H1 (cell line): ENCODE data around the gene UBASH3B. TPM values are rescaled to one million over a fixed set of nuclear protein-coding genes. Genes with fewer than 3 reads are reported as not detected.

ENCODE experiments used
- CTCF ChIA-PET: fragments of 300-600 bp; sonication (Branson Sonifier 250); formaldehyde crosslinking; loops from one replicate; lab custom pipeline; 2021; ENCODE audit not compliant: partially characterized antibody; lab: Charles Lee
- POLR2A ChIA-PET: fragments of 300-600 bp; sonication (Branson Sonifier 250); formaldehyde crosslinking; loops from one replicate; lab custom pipeline; 2021; ENCODE audit warnings: inconsistent platforms; ENCODE audit not compliant: partially characterized antibody; lab: Charles Lee
- DNase-seq, 2 experiments: peaks; one replicate each; pipeline versions ENCODE4 v3.0.0 to v3.0.0-alpha.2; 2010 to 2022; ENCODE audit warnings: low spot score in 2 of 2, low read depth in 1 of 2, mixed read lengths in 1 of 2
- FAIRE-seq: peaks from 2 replicates; lab custom pipeline; 2011; peaks lifted over from hg19 to GRCh38; lab: Jason Lieb, UNC
- H2AFZ ChIP-seq: 2 replicates; pipeline ENCODE4 v1.8.1; 2012; ENCODE audit warnings: low read length, inconsistent platforms
- H2AK5ac ChIP-seq: 2 replicates; pipeline ENCODE4 v1.6.1; 2013; ENCODE audit warnings: low read depth, low read length
- H2BK120ac ChIP-seq: replicated peaks from 2 replicates; pipeline ENCODE3; 2013; ENCODE audit warnings: low read depth, low read length, inconsistent platforms
- H2BK12ac ChIP-seq: 2 replicates; pipeline ENCODE4 v1.6.1; 2013; ENCODE audit warnings: low read depth, low read length
- H2BK15ac ChIP-seq: 2 replicates; pipeline ENCODE4 v1.6.1; 2013; ENCODE audit warnings: low read length
- H2BK20ac ChIP-seq: 2 replicates; pipeline ENCODE4 v1.6.1; 2013; ENCODE audit warnings: low read length
- H2BK5ac ChIP-seq: 2 replicates; pipeline ENCODE4 v1.6.1; 2013; ENCODE audit warnings: low read depth, low read length
- H3K14ac ChIP-seq: 2 replicates; pipeline ENCODE4 v1.6.1; 2013; ENCODE audit warnings: inconsistent platforms; ENCODE audit not compliant: insufficient read length
- H3K18ac ChIP-seq: 2 replicates; pipeline ENCODE4 v1.6.1; 2013; ENCODE audit warnings: low read length; ENCODE audit errors: extremely low read depth
- H3K23ac ChIP-seq: 2 replicates; pipeline ENCODE4 v1.6.1; 2013; ENCODE audit warnings: inconsistent platforms; ENCODE audit not compliant: insufficient read length
- H3K23me2 ChIP-seq: 2 replicates; pipeline ENCODE4 v1.6.1; 2013; ENCODE audit warnings: low read depth, low read length
- H3K27ac ChIP-seq: 2 replicates; pipeline ENCODE4 v1.6.1; 2011; ENCODE audit warnings: low read depth, low read length, inconsistent platforms
- H3K27me3 ChIP-seq, 4 experiments: replicated peaks in 1 of 4; 1 replicate in 1 of 4; 2 replicates in 3 of 4; pipeline versions ENCODE4 v1.6.1 to v1.8.1; 2011 to 2013; ENCODE audit warnings: low read length in 3 of 4, mild to moderate bottlenecking in 3 of 4, inconsistent platforms in 2 of 4, mixed read lengths in 2 of 4, moderate library complexity in 1 of 4; ENCODE audit not compliant: control insufficient read depth in 3 of 4, insufficient read depth in 3 of 4; ENCODE audit errors: extremely low read depth in 1 of 4
- H3K36me3 ChIP-seq, 4 experiments: 2 replicates each; pipeline versions ENCODE4 v1.6.1 to v1.8.1; 2011 to 2013; ENCODE audit warnings: mild to moderate bottlenecking in 4 of 4, low read length in 3 of 4, moderate library complexity in 2 of 4, control low read depth in 1 of 4, inconsistent platforms in 1 of 4; ENCODE audit not compliant: insufficient read depth in 4 of 4, control insufficient read depth in 2 of 4
- H3K4ac ChIP-seq: replicated peaks from 2 replicates; pipeline ENCODE3; 2013; ENCODE audit warnings: low read length, low read depth, mixed read lengths, inconsistent platforms; ENCODE audit not compliant: insufficient read length
- H3K4me1 ChIP-seq, 4 experiments: replicated peaks in 1 of 4; 1 replicate in 1 of 4; 2 replicates in 3 of 4; pipeline versions ENCODE4 v1.6.1 to v1.8.1; 2011 to 2013; ENCODE audit warnings: low read length in 3 of 4, inconsistent platforms in 2 of 4, mixed read lengths in 1 of 4; ENCODE audit not compliant: insufficient read depth in 4 of 4, control insufficient read depth in 3 of 4
- H3K4me2 ChIP-seq, 2 experiments: 2 replicates each; pipeline versions ENCODE4 v1.6.1 to v1.8.1; 2011 to 2013; ENCODE audit warnings: low read depth in 2 of 2, low read length in 2 of 2, control low read depth in 1 of 2, inconsistent platforms in 1 of 2, mild to moderate bottlenecking in 1 of 2; ENCODE audit not compliant: insufficient read depth in 1 of 2
- H3K4me3 ChIP-seq, 4 experiments: fragments of 200-600, 300-600 bp in 1 of 4; sonication (generic), shearing (Covaris generic), sonication (Bioruptor Twin) in 1 of 4; 2 replicates each; pipeline versions ENCODE4 v1.5.1 to v1.8.1; 2011 to 2016; ENCODE audit warnings: low read length in 4 of 4, low read depth in 3 of 4, control low read depth in 2 of 4, inconsistent platforms in 2 of 4, mild to moderate bottlenecking in 2 of 4, mixed read lengths in 1 of 4, moderate library complexity in 1 of 4; ENCODE audit not compliant: insufficient read depth in 2 of 4; ENCODE audit errors: extremely low read depth in 1 of 4
- H3K56ac ChIP-seq: replicated peaks from 2 replicates; pipeline ENCODE3; 2013; ENCODE audit warnings: low read depth, mild to moderate bottlenecking, mixed read lengths, low read length, inconsistent platforms; ENCODE audit not compliant: insufficient read length
- H3K79me1 ChIP-seq: 2 replicates; pipeline ENCODE4 v1.6.1; 2013; ENCODE audit warnings: low read depth, low read length, control low read depth
- H3K79me2 ChIP-seq, 2 experiments: 2 replicates each; pipeline versions ENCODE4 v1.6.1 to v1.8.1; 2012 to 2013; ENCODE audit warnings: low read length in 2 of 2, mild to moderate bottlenecking in 2 of 2, inconsistent platforms in 1 of 2; ENCODE audit not compliant: insufficient read depth in 2 of 2, control insufficient read depth in 1 of 2
- H3K9ac ChIP-seq, 4 experiments: replicated peaks in 1 of 4; 1 replicate in 1 of 4; 2 replicates in 3 of 4; pipeline versions ENCODE4 v1.6.1 to v1.8.1; 2011 to 2013; ENCODE audit warnings: low read depth in 3 of 4, low read length in 3 of 4, control low read depth in 2 of 4, mild to moderate bottlenecking in 2 of 4, moderate library complexity in 2 of 4, inconsistent platforms in 1 of 4; ENCODE audit errors: extremely low read depth in 1 of 4
- H3K9me3 ChIP-seq, 2 experiments: 2 replicates each; pipeline versions ENCODE4 v1.6.1 to v1.8.1; 2012 to 2013; ENCODE audit warnings: mild to moderate bottlenecking in 2 of 2, moderate library complexity in 2 of 2, control low read depth in 1 of 2, inconsistent platforms in 1 of 2, low read depth in 1 of 2, low read length in 1 of 2, mixed read lengths in 1 of 2; ENCODE audit not compliant: insufficient read depth in 2 of 2
- H4K20me1 ChIP-seq, 2 experiments: replicated peaks in 1 of 2; 2 replicates each; pipeline versions ENCODE3 to v1.8.1; 2011 to 2013; ENCODE audit warnings: inconsistent platforms in 2 of 2, low read length in 2 of 2, mild to moderate bottlenecking in 1 of 2; ENCODE audit not compliant: insufficient read depth in 2 of 2, control insufficient read depth in 1 of 2
- H4K5ac ChIP-seq: 2 replicates; pipeline ENCODE4 v1.6.1; 2013; ENCODE audit warnings: low read length, low read depth, mixed read lengths, inconsistent platforms; ENCODE audit not compliant: insufficient read length
- H4K8ac ChIP-seq: 2 replicates; pipeline ENCODE4 v1.8.0; 2013; ENCODE audit warnings: mild to moderate bottlenecking, moderate library complexity, low read length, inconsistent platforms; ENCODE audit not compliant: insufficient read depth; ENCODE audit errors: extremely low read depth
- H4K91ac ChIP-seq: replicated peaks from 2 replicates; pipeline ENCODE3; 2013; ENCODE audit warnings: low read length, mixed read lengths, inconsistent platforms; ENCODE audit not compliant: insufficient read length
- EZH2 ChIP-seq: fragments of 200-600 bp; sonication (generic); IDR thresholded peaks from 2 replicates; pipeline ENCODE4 v1.7.1; 2012; ENCODE audit warnings: low read depth, mild to moderate bottlenecking, moderate library complexity, low read length, inconsistent platforms; ENCODE audit not compliant: severe bottlenecking
- GABPA ChIP-seq: IDR thresholded peaks from 2 replicates; pipeline ENCODE4 v1.6.1; 2011; ENCODE audit warnings: mild to moderate bottlenecking, low read length, moderate library complexity, borderline replicate concordance; ENCODE audit not compliant: insufficient read depth
- GTF2F1 ChIP-seq: IDR thresholded peaks from 2 replicates; pipeline ENCODE4 v1.6.1; 2012; ENCODE audit warnings: low read depth, low read length, improper control_type of control experiment, borderline replicate concordance
- MAFK ChIP-seq: IDR thresholded peaks from 2 replicates; pipeline ENCODE4 v1.6.1; 2012; ENCODE audit warnings: low read depth, mild to moderate bottlenecking, improper control_type of control experiment, low read length
- NRF1 ChIP-seq: IDR thresholded peaks from 2 replicates; pipeline ENCODE4 v1.6.1; 2011; ENCODE audit warnings: mild to moderate bottlenecking, low read depth, low read length, improper control_type of control experiment
- PHF8 ChIP-seq: fragments of 200-600 bp; sonication (generic); conservative IDR thresholded peaks from 2 replicates; pipeline ENCODE4 v1.7.1; 2012; ENCODE audit warnings: low read depth, mild to moderate bottlenecking, inconsistent platforms, low read length, moderate library complexity
- POLR2AphosphoS5 ChIP-seq: IDR thresholded peaks from 2 replicates; pipeline ENCODE4 v1.6.1; 2011; ENCODE audit warnings: low read depth, low read length
- SP2 ChIP-seq: IDR thresholded peaks from 2 replicates; pipeline ENCODE4 v1.6.1; 2012; ENCODE audit warnings: mild to moderate bottlenecking, low read length, inconsistent platforms
- TCF12 ChIP-seq: IDR thresholded peaks from 2 replicates; pipeline ENCODE4 v1.6.1; 2011; ENCODE audit warnings: low read depth, mild to moderate bottlenecking, low read length
- TEAD4 ChIP-seq: IDR thresholded peaks from 2 replicates; pipeline ENCODE4 v1.6.1; 2012; ENCODE audit warnings: low read depth, low read length, inconsistent platforms, mixed read lengths
- USF2 ChIP-seq: IDR thresholded peaks from 2 replicates; pipeline ENCODE4 v1.6.1; 2011; ENCODE audit warnings: low read length, improper control_type of control experiment
- WGBS, 2 experiments: shearing (Covaris generic) in 1 of 2; methylation state at CpG; one replicate each; pipeline versions ENCODE4 v1.1.6 to v1.1.7; 2013 to 2015; ENCODE audit warnings: low lambda C conversion rate in 2 of 2, mixed read lengths in 2 of 2, inconsistent platforms in 1 of 2, low coverage in 1 of 2, missing lambda C conversion rate in 1 of 2; ENCODE audit not compliant: insufficient replicate concordance in 2 of 2, insufficient coverage in 1 of 2, insufficient read length in 1 of 2; ENCODE audit errors: extremely low coverage in 1 of 2, missing lambda C conversion rate in 1 of 2; 5-methylcytosine and 5-hydroxymethylcytosine counted together
- polyA plus RNA-seq, 7 experiments: library from polyadenylated mRNA; depleted of rRNA in 3 of 7; stranded (reverse) in 5 of 7; unstranded in 2 of 7; fragments of >200 nt in 5 of 7; fragments of 200-250 nt in 2 of 7; gene quantifications; 1 replicate in 5 of 7; 2 replicates in 1 of 7; 4 replicates in 1 of 7; pipeline versions ENCODE4 v1.2.1 to v1.2.3, GENCODE V29; 2011 to 2013; ENCODE audit warnings: missing spikeins in 2 of 7, mixed read lengths in 2 of 7
- total RNA-seq: library from RNA; stranded (reverse); fragmentation: NEBNext Ultra II Directional; extraction: Animal tissue kit (Norgen Biotek cat#: 25700); gene quantifications from 2 replicates; pipeline ENCODE4 v1.2.1, GENCODE V29; 2021

The UBASH3B gene
- total and polyA plus RNA-seq, 2 of the 8 experiments (the other 6 are each of a cell fraction or from before 2014, with no cell fraction given) = 7.5 to 9.5 TPM

GRCh38 chr11:122852074-122852795 lies 196.7 kb downstream of the UBASH3B start:
- Histone ChIP-seq H2BK12ac (no peak overlapping the region), H3K4me3 (no peak overlapping the region), H3K18ac (no peak overlapping the region), H3K79me1 (no peaks in the 10 kb centered on the region), H3K27me3 (no peaks in the 10 kb centered on the region), H3K27ac (no peak overlapping the region), H2BK20ac (no peak overlapping the region), H3K23ac (no peak overlapping the region), H2BK120ac (no peak overlapping the region), H4K20me1 (no peaks in the 10 kb centered on the region), H3K23me2 (no peaks in the 10 kb centered on the region), H3K4me2 (no peak overlapping the region), H3K9ac (no peak overlapping the region; a peak in 1 of 7 replicates), H4K91ac (no peak overlapping the region), H3K56ac (no peak overlapping the region), H3K4ac (no peak overlapping the region), H2BK5ac (no peak overlapping the region), H3K4me1 (peaks cover 0 to 2% (median 0%) of the 10 kb centered on the region in 4 experiments; a peak in 4 of 7 replicates), H4K5ac (no peak overlapping the region), H2BK15ac (no peak overlapping the region), H3K36me3 (no peaks in the 10 kb centered on the region), H2AFZ (peak overlapping the region; percentile 10; the same call in 1 of the 2 replicates), H3K79me2 (no peaks in the 10 kb centered on the region), H3K9me3 (no peaks in the 10 kb centered on the region), H4K8ac (no peak overlapping the region), H3K14ac (no peak overlapping the region), H2AK5ac (no peak overlapping the region)
- DNase-seq = no peak
- POLR2A ChIA-PET = interaction anchor here (1.9 kb wide), 2 partner anchors 19 to 39 kb away, joined by 4 to 9 read pairs; no protein-coding TSS in a partner anchor
- FAIRE-seq = no peak
- CTCF ChIA-PET = interaction anchor here (0.6 to 13.0 kb wide), 27 partner anchors 8 to 272 kb away, joined by 3 to 145 read pairs (median 8); partner anchors contain the start of gene UBASH3B
- 89% methylated on average over 10 of the region's 10 CpGs; no CpG with 5 or more reads in 1 of the 2 experiments for WGBS, 2 experiments
- no peak for TF ChIP-seq MAFK
- TF ChIP-seq GABPA = no peak
- no peak for TF ChIP-seq SP2
- TF ChIP-seq TCF12 = no peak
- no peak for TF ChIP-seq GTF2F1
- TF ChIP-seq USF2 = no peak
- TF ChIP-seq POLR2AphosphoS5 = no peak
- TF ChIP-seq TEAD4 = no peak
- no peak for TF ChIP-seq PHF8
- no peak for TF ChIP-seq NRF1
- no peak for TF ChIP-seq EZH2
